Activated naive CD4-positive, alpha-beta T cell treated with anti-CD3 and anti-CD28 coated beads for 36 hours (primary cell): Measurements from ENCODE around the gene TAF11L6. TPM values are rescaled to one million over a fixed set of nuclear protein-coding genes. Genes with fewer than 3 reads are reported as not detected.
"Not testable (repeated sequence)": the region's sequence is repeated elsewhere in the genome, so short reads cannot be mapped to it uniquely, and the experiment has no call there.

ENCODE experiments used
- CTCF ChIA-PET: fragments of 350-600 bp; sonication (Branson Sonifier 250); formaldehyde crosslinking; loops from one replicate; lab custom pipeline; 2021; ENCODE audit warnings: antibody characterized with exemption; lab: Charles Lee
- DNase-seq: peaks from one replicate; pipeline ENCODE4 v3.0.0-alpha.2; 2020
- H3K27ac Mint-ChIP-seq: one replicate; pipeline ENCODE4 v1.8.0; 2021; ENCODE audit warnings: mild to moderate bottlenecking, mixed read lengths
- H3K27me3 Mint-ChIP-seq: one replicate; pipeline ENCODE4 v1.8.0; 2021; ENCODE audit warnings: low read depth, mixed read lengths
- H3K36me3 Mint-ChIP-seq: one replicate; pipeline ENCODE4 v1.8.0; 2021; ENCODE audit warnings: low read depth, mixed read lengths
- H3K4me1 Mint-ChIP-seq: one replicate; pipeline ENCODE4 v1.8.0; 2021; ENCODE audit warnings: low read depth, mixed read lengths
- H3K4me3 Mint-ChIP-seq: one replicate; pipeline ENCODE4 v1.8.0; 2021; ENCODE audit warnings: mild to moderate bottlenecking, moderate library complexity, mixed read lengths
- H3K9me3 Mint-ChIP-seq: one replicate; pipeline ENCODE4 v1.8.0; 2021; ENCODE audit warnings: mixed read lengths
- intact Hi-C: fragments of 100-400 bp; cut with micrococcal nuclease; formaldehyde crosslinking; loops from one replicate; pipeline ENCODE4 v1.15.1; 2023
- total RNA-seq, 2 experiments: library from RNA; stranded (reverse); gene quantifications; one replicate each; pipeline ENCODE4 v1.2.3, GENCODE V29; 2021

Gene TAF11L6
- total RNA-seq, 2 experiments from 2014 or later = not detected

- H3K9me3 Mint-ChIP-seq, H3K27me3 Mint-ChIP-seq, H3K27ac Mint-ChIP-seq, H3K4me1 Mint-ChIP-seq, H3K4me3 Mint-ChIP-seq, H3K36me3 Mint-ChIP-seq, DNase-seq, intact Hi-C loops, CTCF ChIA-PET: not testable (repeated sequence)
Measured at GRCh38 chr5:17521501-17521900, 7.0 kb upstream of the TAF11L6 start, which contains the start of gene TAF11L4. Gene TAF11L4, plus strand, starts transcription at chr5:17521801.

GRCh38 chr5:17524935-17525334, 3.5 kb upstream of the TAF11L6 start, which contains the start of gene TAF11L5:
Gene TAF11L5, plus strand, starts transcription at chr5:17525235.
- H3K27me3 Mint-ChIP-seq, H3K27ac Mint-ChIP-seq, H3K4me3 Mint-ChIP-seq, H3K9me3 Mint-ChIP-seq, DNase-seq, CTCF ChIA-PET, intact Hi-C loops, H3K36me3 Mint-ChIP-seq, H3K4me1 Mint-ChIP-seq: not testable (repeated sequence)

GRCh38 chr5:17526504-17526903, 2.0 kb upstream of the TAF11L6 start:
- H3K9me3 Mint-ChIP-seq, DNase-seq, H3K27ac Mint-ChIP-seq, H3K27me3 Mint-ChIP-seq, H3K4me1 Mint-ChIP-seq, H3K36me3 Mint-ChIP-seq, CTCF ChIA-PET, H3K4me3 Mint-ChIP-seq, intact Hi-C loops: not testable (repeated sequence)

Other genes starting within 250 kb of the TAF11L6 start
- not detected for gene TAF11L2, start 30.4 kb upstream of the TAF11L6 start, total RNA-seq
- not detected for gene TAF11L3, start 10.3 kb upstream of the TAF11L6 start, total RNA-seq
- gene TAF11L4, start 6.9 kb upstream of the TAF11L6 start, total RNA-seq = not detected
- not detected for gene TAF11L5, start 3.4 kb upstream of the TAF11L6 start, total RNA-seq
- not detected for gene TAF11L7, start 57.1 kb downstream of the TAF11L6 start, total RNA-seq
- gene TAF11L8, start 62.3 kb downstream of the TAF11L6 start, total RNA-seq = not detected
- gene TAF11L9, start 65.7 kb downstream of the TAF11L6 start, total RNA-seq = not detected
- gene TAF11L10, start 69.2 kb downstream of the TAF11L6 start, total RNA-seq = not detected
- not detected for gene TAF11L11, start 75.5 kb downstream of the TAF11L6 start, total RNA-seq
- not detected for gene TAF11L12, start 81.7 kb downstream of the TAF11L6 start, total RNA-seq
- not detected for gene TAF11L13, start 103.4 kb downstream of the TAF11L6 start, total RNA-seq
- gene TAF11L14, start 105.8 kb downstream of the TAF11L6 start, total RNA-seq = not detected